RWPE1 (cell line): Measurements from ENCODE around the gene DPP6.

ENCODE experiments used
- CTCF ChIA-PET: fragments of 350-600 bp; sonication (Branson Sonifier 250); formaldehyde crosslinking; extraction: SDS; loops from one replicate; lab custom pipeline; 2021; lab: Yijun Ruan, JAX
- POLR2A ChIA-PET: fragments of 400-600 bp; formaldehyde crosslinking; extraction: SDS; loops from one replicate; lab custom pipeline; 2020; ENCODE audit warnings: antibody characterized with exemption; ENCODE audit not compliant: low non-redundant PET; lab: Yijun Ruan, JAX
- DNase-seq: peaks from one replicate; pipeline ENCODE4 v3.0.0; 2012; ENCODE audit warnings: low spot score
- H3K27ac ChIP-seq: fragments of 450-650 bp; 2 replicates; pipeline ENCODE4 v1.5.1; 2017
- CTCF ChIP-seq: fragments of 450-650 bp; conservative IDR thresholded peaks from 2 replicates; pipeline ENCODE4 v1.5.1; 2017; ENCODE audit warnings: low read depth, mild to moderate bottlenecking

Gene DPP6

GRCh38 chr7:154566877-154567276 lies 514.7 kb downstream of the DPP6 start:
- no peak for TF ChIP-seq CTCF
- ChIA-PET POLR2A (no interaction called here), CTCF (no interaction called here)
- no peak overlapping the region for H3K27ac ChIP-seq
- DNase-seq, result no peak

DNA sequence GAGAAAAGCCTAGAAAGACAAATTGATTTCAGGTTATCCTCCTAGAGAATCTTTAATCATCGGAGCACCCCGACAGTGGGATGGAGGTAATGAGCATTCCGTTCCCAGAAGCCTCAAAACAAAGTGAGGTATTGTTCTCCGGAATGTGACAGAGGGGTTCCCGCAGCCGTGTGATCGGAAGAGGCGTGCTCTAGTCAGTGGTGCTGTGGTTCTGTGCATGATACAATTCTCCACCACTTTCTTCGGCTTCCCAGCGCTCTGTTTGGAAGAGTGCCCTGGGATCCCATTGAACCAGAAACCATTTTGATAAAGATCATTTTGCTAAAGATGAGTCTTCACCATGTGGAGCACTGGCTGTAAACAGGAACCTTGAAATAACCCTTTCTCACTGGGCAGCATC lies 516.1 kb downstream of the DPP6 start:
- DNase-seq, result no peak
- CTCF ChIA-PET, result no interaction called here
- POLR2A ChIA-PET, result no interaction called here
- no peak for TF ChIP-seq CTCF
- no peak overlapping the region for H3K27ac ChIP-seq

DNA sequence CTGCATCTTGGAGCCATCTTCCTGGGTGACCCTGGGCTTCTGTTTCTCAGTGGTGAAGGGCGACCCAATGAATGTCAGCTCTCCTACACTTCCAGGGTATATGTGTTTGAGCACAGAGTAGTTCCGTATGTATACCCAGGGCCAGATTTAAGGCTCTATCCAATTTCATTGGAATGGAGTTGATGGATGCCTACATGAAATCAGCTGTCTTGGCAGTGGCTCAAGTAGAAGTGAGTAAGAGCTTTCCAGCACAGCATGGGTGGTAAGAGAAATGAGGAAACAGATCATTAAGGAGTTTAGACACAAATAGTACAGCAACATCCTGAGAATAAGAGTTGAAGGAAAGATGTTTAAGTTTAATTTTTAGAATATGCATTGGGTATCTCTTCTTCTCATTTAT lies 517.7 kb downstream of the DPP6 start:
- ChIA-PET POLR2A (no interaction called here), CTCF (no interaction called here)
- no peak for DNase-seq
- H3K27ac ChIP-seq, result no peak overlapping the region
- no peak for TF ChIP-seq CTCF

DNA sequence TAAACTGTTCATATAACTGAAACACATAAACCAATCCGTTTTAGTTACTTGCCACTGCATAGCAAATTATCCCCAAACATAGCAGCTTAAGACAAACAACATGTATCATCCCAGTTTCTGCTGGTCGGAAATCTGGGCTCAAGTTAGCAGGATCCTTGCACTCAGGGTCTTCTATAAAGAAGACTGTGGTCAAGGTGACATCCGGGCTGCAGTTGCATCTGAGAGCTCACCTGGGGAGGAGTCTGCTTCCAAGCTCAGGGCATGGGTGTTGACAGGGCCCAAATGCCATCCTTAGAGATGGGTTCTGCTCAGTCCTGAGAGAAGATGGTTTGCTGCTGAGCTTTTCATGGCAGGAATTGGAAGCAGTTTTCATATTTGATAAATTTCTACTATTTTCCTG lies 519.6 kb downstream of the DPP6 start:
- POLR2A ChIA-PET, result no interaction called here
- CTCF ChIA-PET, result no interaction called here
- no peak for TF ChIP-seq CTCF
- no peak overlapping the region for H3K27ac ChIP-seq
- DNase-seq, result no peak

GRCh38 chr7:154574235-154574634 lies 522.0 kb downstream of the DPP6 start:
- ChIA-PET CTCF (no interaction called here), POLR2A (no interaction called here)
- DNase-seq, result no peak
- no peak for TF ChIP-seq CTCF
- no peak overlapping the region for H3K27ac ChIP-seq

DNA sequence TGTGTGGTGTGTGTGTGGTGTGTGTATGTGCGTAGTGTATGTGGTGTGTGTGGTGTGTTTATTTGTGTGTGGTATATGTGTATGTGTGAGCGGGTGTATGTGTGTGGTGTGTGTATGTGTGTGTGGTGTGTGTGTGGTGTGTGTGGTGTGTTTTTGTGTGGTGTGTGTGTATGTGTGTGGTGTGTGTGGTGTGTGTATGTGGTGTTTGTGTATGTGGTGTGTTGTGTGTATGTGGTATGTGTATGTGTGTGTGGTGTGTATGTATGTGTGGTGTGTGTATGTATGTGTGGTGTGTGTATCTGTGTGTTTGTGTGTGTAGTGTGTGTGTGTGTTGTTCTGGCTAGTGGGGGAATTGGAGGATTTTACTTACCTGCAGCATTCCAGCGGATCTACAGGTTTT lies 523.3 kb downstream of the DPP6 start:
- ChIA-PET CTCF (no interaction called here), POLR2A (no interaction called here)
- DNase-seq, result no peak
- no peak overlapping the region for H3K27ac ChIP-seq
- no peak for TF ChIP-seq CTCF

- POLR2A ChIA-PET, result no interaction called here
- DNase-seq, result no peak
Measured at GRCh38 chr7:154576604-154577003, 524.4 kb downstream of the DPP6 start.

More at GRCh38 chr7:154576604-154577003, 524.4 kb downstream of the DPP6 start:
- TF ChIP-seq CTCF, result no peak
- H3K27ac ChIP-seq, result no peak overlapping the region
- CTCF ChIA-PET, result no interaction called here
